ENCODE results near the gene ANXA9.

The ANXA9 gene

DNA sequence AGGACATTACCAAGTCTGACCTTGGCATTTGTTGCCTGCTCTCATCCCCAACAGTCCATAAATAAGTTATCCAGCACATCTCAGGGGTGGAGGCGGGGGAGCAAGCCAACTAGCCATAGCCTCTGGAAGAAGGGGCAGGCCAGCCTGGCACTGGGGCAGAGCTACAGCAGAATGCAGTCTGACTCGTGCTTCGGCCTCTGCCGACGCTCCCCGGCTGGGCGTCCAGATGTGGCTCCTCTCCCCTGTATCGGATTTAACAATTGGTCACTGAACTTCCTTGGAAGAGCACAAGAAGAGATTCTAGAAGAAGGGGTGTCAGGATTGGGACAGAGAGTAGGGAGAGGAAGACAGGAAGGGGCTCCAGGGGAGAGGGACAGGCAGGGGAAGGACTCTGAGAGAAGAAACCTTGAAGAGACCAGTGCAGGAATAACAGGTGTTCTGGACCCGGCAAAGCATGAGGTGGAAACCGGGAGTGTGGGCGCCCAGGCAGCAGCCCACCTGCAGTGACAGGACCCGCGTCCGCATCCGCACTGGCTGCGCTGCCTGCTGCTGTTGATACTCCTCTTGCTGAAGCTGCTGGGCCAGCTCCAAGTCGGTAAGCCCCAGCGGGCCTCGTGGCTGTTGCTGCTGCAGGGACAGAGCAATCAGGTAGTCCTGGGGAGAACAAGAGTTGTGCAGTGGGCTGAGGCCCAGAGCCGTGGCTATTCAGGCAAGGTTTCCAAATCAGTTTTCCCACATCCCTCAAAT, 15.2 kb downstream of the ANXA9 start:
- DNase-seq (ENCODE audit: low spot score), result no peak
- TF ChIP-seq, protein P1, sequence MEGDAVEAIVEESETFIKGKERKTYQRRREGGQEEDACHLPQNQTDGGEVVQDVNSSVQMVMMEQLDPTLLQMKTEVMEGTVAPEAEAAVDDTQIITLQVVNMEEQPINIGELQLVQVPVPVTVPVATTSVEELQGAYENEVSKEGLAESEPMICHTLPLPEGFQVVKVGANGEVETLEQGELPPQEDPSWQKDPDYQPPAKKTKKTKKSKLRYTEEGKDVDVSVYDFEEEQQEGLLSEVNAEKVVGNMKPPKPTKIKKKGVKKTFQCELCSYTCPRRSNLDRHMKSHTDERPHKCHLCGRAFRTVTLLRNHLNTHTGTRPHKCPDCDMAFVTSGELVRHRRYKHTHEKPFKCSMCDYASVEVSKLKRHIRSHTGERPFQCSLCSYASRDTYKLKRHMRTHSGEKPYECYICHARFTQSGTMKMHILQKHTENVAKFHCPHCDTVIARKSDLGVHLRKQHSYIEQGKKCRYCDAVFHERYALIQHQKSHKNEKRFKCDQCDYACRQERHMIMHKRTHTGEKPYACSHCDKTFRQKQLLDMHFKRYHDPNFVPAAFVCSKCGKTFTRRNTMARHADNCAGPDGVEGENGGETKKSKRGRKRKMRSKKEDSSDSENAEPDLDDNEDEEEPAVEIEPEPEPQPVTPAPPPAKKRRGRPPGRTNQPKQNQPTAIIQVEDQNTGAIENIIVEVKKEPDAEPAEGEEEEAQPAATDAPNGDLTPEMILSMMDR (IDR thresholded peaks at IDR 0.05), result no peak
- H3K27ac ChIP-seq, result no peak overlapping the region
- H3K4me3 ChIP-seq, result no peak overlapping the region

DNA sequence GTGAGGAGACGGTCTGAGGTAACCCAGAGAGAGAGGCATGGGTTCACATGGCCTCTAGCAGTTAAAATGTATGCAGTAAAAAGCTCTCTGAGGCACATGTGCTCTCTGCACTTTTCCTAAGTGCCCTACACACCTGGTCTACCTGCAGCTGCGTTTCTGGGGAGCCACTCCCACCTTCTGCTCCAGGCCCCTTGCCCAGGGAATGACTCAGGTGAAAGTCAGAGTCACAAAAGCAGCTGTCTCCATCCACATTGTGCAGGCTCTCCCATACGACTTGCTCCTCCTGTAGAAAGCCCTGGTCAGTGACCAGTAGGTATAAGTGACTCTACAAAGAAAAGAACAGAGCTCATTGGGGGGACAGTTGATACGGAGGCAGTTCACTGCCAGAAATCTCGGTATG, 15.9 kb downstream of the ANXA9 start:
- Histone ChIP-seq H3K27ac (no peak overlapping the region), H3K4me3 (no peak overlapping the region)
- no peak for DNase-seq (ENCODE audit: low spot score)
- TF ChIP-seq, protein P1 (IDR thresholded peaks at IDR 0.05), result no peak

DNA sequence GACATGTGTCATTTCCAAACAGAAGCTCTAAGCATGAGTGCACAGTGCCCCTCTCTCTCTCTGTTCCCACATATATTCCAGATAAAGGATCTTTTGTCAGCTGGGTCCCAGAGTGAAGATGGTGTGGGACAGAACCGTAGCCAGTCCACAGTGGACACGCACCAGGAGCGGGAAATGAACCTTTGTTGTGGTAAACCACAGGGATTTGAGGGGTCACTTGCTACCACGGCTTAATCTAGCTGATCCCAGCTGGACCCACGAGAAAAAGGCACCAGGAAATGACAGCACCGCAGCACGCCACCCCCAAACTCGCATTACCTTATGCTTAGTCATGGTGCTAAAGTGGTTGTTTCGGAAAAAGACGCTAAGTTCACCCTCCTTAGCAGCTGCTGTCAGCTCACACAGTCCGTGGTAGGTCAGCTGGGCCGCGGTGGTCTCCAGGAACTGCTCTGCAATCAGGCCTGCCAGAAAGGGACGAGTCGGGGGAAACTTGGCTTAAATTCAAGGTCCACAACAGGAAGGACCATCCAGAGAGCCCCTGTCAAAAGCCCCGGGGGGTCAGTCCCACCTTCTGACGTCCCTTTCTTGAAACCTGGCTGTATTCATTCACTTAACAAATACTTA, 17.1 kb downstream of the ANXA9 start:
- Histone ChIP-seq H3K4me3 (no peak overlapping the region), H3K27ac (peak overlapping the region in 1 of 2 donors; percentile 21)
- TF ChIP-seq, protein P1 (IDR thresholded peaks at IDR 0.05), result no peak
- DNase-seq (ENCODE audit: low spot score), result no peak

DNA sequence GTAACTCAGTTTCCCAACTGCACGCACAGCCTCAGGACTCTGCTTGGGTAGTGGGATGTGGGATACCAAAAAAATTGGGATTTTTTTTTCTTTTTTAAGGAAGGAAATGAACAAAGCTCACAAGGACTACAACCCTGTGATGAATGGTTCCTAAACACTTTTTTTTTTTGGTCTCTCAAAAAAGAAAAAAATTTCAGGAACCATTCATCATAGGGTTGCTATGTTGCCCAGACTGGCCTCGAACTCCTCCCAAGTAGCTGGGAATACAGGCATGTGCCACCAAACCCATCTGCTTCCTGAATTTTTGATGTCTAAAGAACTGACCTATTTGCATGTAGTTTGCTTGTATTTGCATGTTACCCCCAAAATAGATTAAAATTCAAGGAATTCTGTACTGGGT, 17.8 kb downstream of the ANXA9 start:
- TF ChIP-seq, protein P1 (IDR thresholded peaks at IDR 0.05), result no peak

DNA sequence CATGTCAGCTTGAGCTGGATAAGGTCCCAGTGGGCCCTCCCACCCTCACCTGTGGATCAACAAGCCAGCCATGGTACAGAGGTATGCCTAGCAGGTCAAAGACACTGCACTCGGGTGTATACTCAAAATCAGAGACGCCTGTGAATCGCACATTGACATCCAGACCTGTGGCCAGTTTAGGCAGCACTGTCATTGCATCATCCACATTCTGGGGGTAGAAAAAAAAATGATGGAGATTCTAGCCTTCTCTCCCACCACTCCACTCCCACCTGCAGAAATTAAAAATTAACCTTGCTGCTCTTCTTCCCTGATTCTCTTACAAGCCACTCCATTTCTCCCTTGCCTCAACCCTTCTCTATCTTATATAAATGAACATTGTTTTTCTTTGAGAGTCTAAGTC, 18.3 kb downstream of the ANXA9 start:
- TF ChIP-seq, protein P1 (IDR thresholded peaks at IDR 0.05), result no peak
- DNase-seq (ENCODE audit: low spot score), result no peak
- H3K4me3 ChIP-seq, result no peak overlapping the region
- no peak overlapping the region for H3K27ac ChIP-seq

More for the DNA sequence above, 17.8 kb downstream of the ANXA9 start:
- H3K4me3 ChIP-seq, result no peak overlapping the region
- no peak for DNase-seq (ENCODE audit: low spot score)
- no peak overlapping the region for H3K27ac ChIP-seq

DNA sequence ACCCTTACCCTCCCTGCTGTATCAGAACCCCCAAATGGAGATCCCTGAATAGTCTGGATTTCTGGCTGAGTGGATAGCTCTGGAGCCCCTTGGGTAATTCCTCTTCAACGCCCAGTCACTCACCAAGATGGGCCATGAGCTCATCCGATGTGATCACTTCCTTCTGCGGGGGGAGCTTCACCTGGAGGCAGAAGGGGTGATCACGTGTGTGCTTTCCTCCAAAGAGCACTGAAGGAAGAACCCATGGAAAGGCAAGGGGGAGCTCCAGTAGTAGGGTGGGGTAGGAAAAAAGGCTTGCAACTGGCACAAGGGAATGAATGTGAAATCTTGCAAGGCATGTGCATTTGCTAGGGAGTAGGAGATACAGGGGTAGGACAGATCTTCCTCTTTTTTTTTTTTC, 19.5 kb downstream of the ANXA9 start:
- Histone ChIP-seq H3K27ac (no peak overlapping the region), H3K4me3 (no peak overlapping the region)
- DNase-seq (ENCODE audit: low spot score), result no peak
- TF ChIP-seq, protein P1 (IDR thresholded peaks at IDR 0.05), result no peak

DNA sequence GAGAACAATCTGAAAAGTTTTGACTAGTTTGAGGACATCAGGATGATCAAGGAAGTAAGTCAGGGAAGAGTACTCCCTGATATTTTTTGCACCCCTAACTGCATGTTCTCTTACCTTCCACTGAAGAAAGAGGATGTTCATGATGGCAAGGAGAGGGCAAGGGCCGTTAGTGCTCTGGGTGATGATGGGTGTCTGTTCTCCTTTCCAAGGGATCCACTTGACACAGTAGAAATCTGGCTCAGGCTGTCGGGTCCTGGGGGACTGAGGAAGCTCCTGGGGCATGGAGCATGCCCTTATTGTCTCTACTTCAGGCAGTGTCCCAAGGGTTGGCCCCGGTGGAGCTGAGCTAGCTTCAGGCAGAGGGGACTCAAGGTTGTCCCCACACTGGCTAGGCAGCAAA, 20.0 kb downstream of the ANXA9 start:
- no peak overlapping the region for H3K4me3 ChIP-seq
- TF ChIP-seq, protein P1 (IDR thresholded peaks at IDR 0.05), result no peak

More for the DNA sequence above, 20.0 kb downstream of the ANXA9 start:
- H3K27ac ChIP-seq, result peak overlapping the region in 1 of 2 donors; percentile 54
- no peak for DNase-seq (ENCODE audit: low spot score)
